Measurements from ENCODE around the gene DENND6B. TPM values are rescaled to one million over a fixed set of nuclear protein-coding genes. Genes with fewer than 3 reads are reported as not detected.

The DENND6B gene
- total and polyA plus RNA-seq, 2 of the 13 experiments (the other 11 are each of a cell fraction or from before 2014, with no cell fraction given), result 0.95 to 3.8 TPM

GRCh38 chr22:50326956-50327710 lies at the start of gene DENND6B (continued):
- TF ChIP-seq, protein P1, sequence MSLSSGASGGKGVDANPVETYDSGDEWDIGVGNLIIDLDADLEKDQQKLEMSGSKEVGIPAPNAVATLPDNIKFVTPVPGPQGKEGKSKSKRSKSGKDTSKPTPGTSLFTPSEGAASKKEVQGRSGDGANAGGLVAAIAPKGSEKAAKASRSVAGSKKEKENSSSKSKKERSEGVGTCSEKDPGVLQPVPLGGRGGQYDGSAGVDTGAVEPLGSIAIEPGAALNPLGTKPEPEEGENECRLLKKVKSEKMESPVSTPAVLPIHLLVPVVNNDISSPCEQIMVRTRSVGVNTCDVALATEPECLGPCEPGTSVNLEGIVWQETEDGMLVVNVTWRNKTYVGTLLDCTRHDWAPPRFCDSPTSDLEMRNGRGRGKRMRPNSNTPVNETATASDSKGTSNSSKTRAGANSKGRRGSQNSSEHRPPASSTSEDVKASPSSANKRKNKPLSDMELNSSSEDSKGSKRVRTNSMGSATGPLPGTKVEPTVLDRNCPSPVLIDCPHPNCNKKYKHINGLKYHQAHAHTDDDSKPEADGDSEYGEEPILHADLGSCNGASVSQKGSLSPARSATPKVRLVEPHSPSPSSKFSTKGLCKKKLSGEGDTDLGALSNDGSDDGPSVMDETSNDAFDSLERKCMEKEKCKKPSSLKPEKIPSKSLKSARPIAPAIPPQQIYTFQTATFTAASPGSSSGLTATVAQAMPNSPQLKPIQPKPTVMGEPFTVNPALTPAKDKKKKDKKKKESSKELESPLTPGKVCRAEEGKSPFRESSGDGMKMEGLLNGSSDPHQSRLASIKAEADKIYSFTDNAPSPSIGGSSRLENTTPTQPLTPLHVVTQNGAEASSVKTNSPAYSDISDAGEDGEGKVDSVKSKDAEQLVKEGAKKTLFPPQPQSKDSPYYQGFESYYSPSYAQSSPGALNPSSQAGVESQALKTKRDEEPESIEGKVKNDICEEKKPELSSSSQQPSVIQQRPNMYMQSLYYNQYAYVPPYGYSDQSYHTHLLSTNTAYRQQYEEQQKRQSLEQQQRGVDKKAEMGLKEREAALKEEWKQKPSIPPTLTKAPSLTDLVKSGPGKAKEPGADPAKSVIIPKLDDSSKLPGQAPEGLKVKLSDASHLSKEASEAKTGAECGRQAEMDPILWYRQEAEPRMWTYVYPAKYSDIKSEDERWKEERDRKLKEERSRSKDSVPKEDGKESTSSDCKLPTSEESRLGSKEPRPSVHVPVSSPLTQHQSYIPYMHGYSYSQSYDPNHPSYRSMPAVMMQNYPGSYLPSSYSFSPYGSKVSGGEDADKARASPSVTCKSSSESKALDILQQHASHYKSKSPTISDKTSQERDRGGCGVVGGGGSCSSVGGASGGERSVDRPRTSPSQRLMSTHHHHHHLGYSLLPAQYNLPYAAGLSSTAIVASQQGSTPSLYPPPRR (CRISPR knock-in tag; IDR thresholded peaks at IDR 0.05; ENCODE audit: borderline replicate concordance), result peak; percentile 44; the same call in 1 of the 2 replicates
- TF ChIP-seq, protein P2, sequence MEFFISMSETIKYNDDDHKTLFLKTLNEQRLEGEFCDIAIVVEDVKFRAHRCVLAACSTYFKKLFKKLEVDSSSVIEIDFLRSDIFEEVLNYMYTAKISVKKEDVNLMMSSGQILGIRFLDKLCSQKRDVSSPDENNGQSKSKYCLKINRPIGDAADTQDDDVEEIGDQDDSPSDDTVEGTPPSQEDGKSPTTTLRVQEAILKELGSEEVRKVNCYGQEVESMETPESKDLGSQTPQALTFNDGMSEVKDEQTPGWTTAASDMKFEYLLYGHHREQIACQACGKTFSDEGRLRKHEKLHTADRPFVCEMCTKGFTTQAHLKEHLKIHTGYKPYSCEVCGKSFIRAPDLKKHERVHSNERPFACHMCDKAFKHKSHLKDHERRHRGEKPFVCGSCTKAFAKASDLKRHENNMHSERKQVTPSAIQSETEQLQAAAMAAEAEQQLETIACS (CRISPR knock-in tag; IDR thresholded peaks at IDR 0.05), result peak; percentile 64; the same call in 1 of the 2 replicates
- TF ChIP-seq ARID3A (IDR thresholded peaks at IDR 0.05; ENCODE audit: low read depth, low read length), result no peak
- TF ChIP-seq ZMAT3 (CRISPR knock-in tag; conservative IDR thresholded peaks at IDR 0.05), result peak; percentile 77; the same call in 1 of the 2 replicates
- TF ChIP-seq HES4 (CRISPR knock-in tag; IDR thresholded peaks at IDR 0.05; ENCODE audit: borderline replicate concordance), result peak; percentile 56; the same call in 1 of the 2 replicates
- TF ChIP-seq ZNF543 (CRISPR knock-in tag; IDR thresholded peaks at IDR 0.05), result 0 out of 2 replicates have a peak, but pooled peaks have one; percentile 26
- TF ChIP-seq, protein P3, sequence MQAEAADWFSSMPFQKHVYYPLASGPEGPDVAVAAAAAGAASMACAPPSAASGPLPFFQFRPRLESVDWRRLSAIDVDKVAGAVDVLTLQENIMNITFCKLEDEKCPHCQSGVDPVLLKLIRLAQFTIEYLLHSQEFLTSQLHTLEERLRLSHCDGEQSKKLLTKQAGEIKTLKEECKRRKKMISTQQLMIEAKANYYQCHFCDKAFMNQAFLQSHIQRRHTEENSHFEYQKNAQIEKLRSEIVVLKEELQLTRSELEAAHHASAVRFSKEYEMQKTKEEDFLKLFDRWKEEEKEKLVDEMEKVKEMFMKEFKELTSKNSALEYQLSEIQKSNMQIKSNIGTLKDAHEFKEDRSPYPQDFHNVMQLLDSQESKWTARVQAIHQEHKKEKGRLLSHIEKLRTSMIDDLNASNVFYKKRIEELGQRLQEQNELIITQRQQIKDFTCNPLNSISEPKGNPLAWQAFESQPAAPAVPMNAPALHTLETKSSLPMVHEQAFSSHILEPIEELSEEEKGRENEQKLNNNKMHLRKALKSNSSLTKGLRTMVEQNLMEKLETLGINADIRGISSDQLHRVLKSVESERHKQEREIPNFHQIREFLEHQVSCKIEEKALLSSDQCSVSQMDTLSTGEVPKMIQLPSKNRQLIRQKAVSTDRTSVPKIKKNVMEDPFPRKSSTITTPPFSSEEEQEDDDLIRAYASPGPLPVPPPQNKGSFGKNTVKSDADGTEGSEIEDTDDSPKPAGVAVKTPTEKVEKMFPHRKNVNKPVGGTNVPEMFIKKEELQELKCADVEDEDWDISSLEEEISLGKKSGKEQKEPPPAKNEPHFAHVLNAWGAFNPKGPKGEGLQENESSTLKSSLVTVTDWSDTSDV (CRISPR knock-in tag; IDR thresholded peaks at IDR 0.05), result peak; percentile 30; the same call in 1 of the 2 replicates
- no peak for TF ChIP-seq SMAD9 (CRISPR knock-in tag; IDR thresholded peaks at IDR 0.05)
- peak; percentile 86 for TF ChIP-seq HOXA3 (CRISPR knock-in tag; IDR thresholded peaks at IDR 0.05)
- TF ChIP-seq, protein P4, sequence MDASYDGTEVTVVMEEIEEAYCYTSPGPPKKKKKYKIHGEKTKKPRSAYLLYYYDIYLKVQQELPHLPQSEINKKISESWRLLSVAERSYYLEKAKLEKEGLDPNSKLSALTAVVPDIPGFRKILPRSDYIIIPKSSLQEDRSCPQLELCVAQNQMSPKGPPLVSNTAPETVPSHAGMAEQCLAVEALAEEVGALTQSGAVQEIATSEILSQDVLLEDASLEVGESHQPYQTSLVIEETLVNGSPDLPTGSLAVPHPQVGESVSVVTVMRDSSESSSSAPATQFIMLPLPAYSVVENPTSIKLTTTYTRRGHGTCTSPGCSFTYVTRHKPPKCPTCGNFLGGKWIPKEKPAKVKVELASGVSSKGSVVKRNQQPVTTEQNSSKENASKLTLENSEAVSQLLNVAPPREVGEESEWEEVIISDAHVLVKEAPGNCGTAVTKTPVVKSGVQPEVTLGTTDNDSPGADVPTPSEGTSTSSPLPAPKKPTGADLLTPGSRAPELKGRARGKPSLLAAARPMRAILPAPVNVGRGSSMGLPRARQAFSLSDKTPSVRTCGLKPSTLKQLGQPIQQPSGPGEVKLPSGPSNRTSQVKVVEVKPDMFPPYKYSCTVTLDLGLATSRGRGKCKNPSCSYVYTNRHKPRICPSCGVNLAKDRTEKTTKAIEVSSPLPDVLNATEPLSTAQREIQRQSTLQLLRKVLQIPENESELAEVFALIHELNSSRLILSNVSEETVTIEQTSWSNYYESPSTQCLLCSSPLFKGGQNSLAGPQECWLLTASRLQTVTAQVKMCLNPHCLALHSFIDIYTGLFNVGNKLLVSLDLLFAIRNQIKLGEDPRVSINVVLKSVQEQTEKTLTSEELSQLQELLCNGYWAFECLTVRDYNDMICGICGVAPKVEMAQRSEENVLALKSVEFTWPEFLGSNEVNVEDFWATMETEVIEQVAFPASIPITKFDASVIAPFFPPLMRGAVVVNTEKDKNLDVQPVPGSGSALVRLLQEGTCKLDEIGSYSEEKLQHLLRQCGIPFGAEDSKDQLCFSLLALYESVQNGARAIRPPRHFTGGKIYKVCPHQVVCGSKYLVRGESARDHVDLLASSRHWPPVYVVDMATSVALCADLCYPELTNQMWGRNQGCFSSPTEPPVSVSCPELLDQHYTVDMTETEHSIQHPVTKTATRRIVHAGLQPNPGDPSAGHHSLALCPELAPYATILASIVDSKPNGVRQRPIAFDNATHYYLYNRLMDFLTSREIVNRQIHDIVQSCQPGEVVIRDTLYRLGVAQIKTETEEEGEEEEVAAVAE (CRISPR knock-in tag; IDR thresholded peaks at IDR 0.05; ENCODE audit: borderline replicate concordance), result no peak
- TF ChIP-seq ATF7-NPFF (CRISPR knock-in tag; IDR thresholded peaks at IDR 0.05; ENCODE audit: low read depth), result peak; percentile 44; the same call in 1 of the 2 replicates

Data from HepG2 (cell line).